H1 (cell line): ENCODE measurements around the gene UPK3B. TPM values are rescaled to one million over a fixed set of nuclear protein-coding genes. Genes with fewer than 3 reads are reported as not detected.
"Not testable (repeated sequence)": the region's sequence is repeated elsewhere in the genome, so short reads cannot be mapped to it uniquely, and the experiment has no call there.

ENCODE experiments used
- CTCF ChIA-PET: fragments of 300-600 bp; sonication (Branson Sonifier 250); formaldehyde crosslinking; loops from one replicate; lab custom pipeline; 2021; ENCODE audit not compliant: partially characterized antibody; lab: Charles Lee
- POLR2A ChIA-PET: fragments of 300-600 bp; sonication (Branson Sonifier 250); formaldehyde crosslinking; loops from one replicate; lab custom pipeline; 2021; ENCODE audit warnings: inconsistent platforms; ENCODE audit not compliant: partially characterized antibody; lab: Charles Lee
- DNase-seq, 2 experiments: peaks; one replicate each; pipeline versions ENCODE4 v3.0.0 to v3.0.0-alpha.2; 2010 to 2022; ENCODE audit warnings: low spot score in 2 of 2, low read depth in 1 of 2, mixed read lengths in 1 of 2
- FAIRE-seq: peaks from 2 replicates; lab custom pipeline; 2011; peaks lifted over from hg19 to GRCh38; lab: Jason Lieb, UNC
- H2AFZ ChIP-seq: 2 replicates; pipeline ENCODE4 v1.8.1; 2012; ENCODE audit warnings: low read length, inconsistent platforms
- H2AK5ac ChIP-seq: 2 replicates; pipeline ENCODE4 v1.6.1; 2013; ENCODE audit warnings: low read depth, low read length
- H2BK120ac ChIP-seq: replicated peaks from 2 replicates; pipeline ENCODE3; 2013; ENCODE audit warnings: low read depth, low read length, inconsistent platforms
- H2BK12ac ChIP-seq: 2 replicates; pipeline ENCODE4 v1.6.1; 2013; ENCODE audit warnings: low read depth, low read length
- H2BK15ac ChIP-seq: 2 replicates; pipeline ENCODE4 v1.6.1; 2013; ENCODE audit warnings: low read length
- H2BK20ac ChIP-seq: 2 replicates; pipeline ENCODE4 v1.6.1; 2013; ENCODE audit warnings: low read length
- H2BK5ac ChIP-seq: 2 replicates; pipeline ENCODE4 v1.6.1; 2013; ENCODE audit warnings: low read depth, low read length
- H3K14ac ChIP-seq: 2 replicates; pipeline ENCODE4 v1.6.1; 2013; ENCODE audit warnings: inconsistent platforms; ENCODE audit not compliant: insufficient read length
- H3K18ac ChIP-seq: 2 replicates; pipeline ENCODE4 v1.6.1; 2013; ENCODE audit warnings: low read length; ENCODE audit errors: extremely low read depth
- H3K23ac ChIP-seq: 2 replicates; pipeline ENCODE4 v1.6.1; 2013; ENCODE audit warnings: inconsistent platforms; ENCODE audit not compliant: insufficient read length
- H3K23me2 ChIP-seq: 2 replicates; pipeline ENCODE4 v1.6.1; 2013; ENCODE audit warnings: low read depth, low read length
- H3K27ac ChIP-seq: 2 replicates; pipeline ENCODE4 v1.6.1; 2011; ENCODE audit warnings: low read depth, low read length, inconsistent platforms
- H3K27me3 ChIP-seq, 4 experiments: replicated peaks in 1 of 4; 1 replicate in 1 of 4; 2 replicates in 3 of 4; pipeline versions ENCODE4 v1.6.1 to v1.8.1; 2011 to 2013; ENCODE audit warnings: low read length in 3 of 4, mild to moderate bottlenecking in 3 of 4, inconsistent platforms in 2 of 4, mixed read lengths in 2 of 4, moderate library complexity in 1 of 4; ENCODE audit not compliant: control insufficient read depth in 3 of 4, insufficient read depth in 3 of 4; ENCODE audit errors: extremely low read depth in 1 of 4
- H3K36me3 ChIP-seq, 4 experiments: 2 replicates each; pipeline versions ENCODE4 v1.6.1 to v1.8.1; 2011 to 2013; ENCODE audit warnings: mild to moderate bottlenecking in 4 of 4, low read length in 3 of 4, moderate library complexity in 2 of 4, control low read depth in 1 of 4, inconsistent platforms in 1 of 4; ENCODE audit not compliant: insufficient read depth in 4 of 4, control insufficient read depth in 2 of 4
- H3K4ac ChIP-seq: replicated peaks from 2 replicates; pipeline ENCODE3; 2013; ENCODE audit warnings: low read length, low read depth, mixed read lengths, inconsistent platforms; ENCODE audit not compliant: insufficient read length
- H3K4me1 ChIP-seq, 4 experiments: replicated peaks in 1 of 4; 1 replicate in 1 of 4; 2 replicates in 3 of 4; pipeline versions ENCODE4 v1.6.1 to v1.8.1; 2011 to 2013; ENCODE audit warnings: low read length in 3 of 4, inconsistent platforms in 2 of 4, mixed read lengths in 1 of 4; ENCODE audit not compliant: insufficient read depth in 4 of 4, control insufficient read depth in 3 of 4
- H3K4me2 ChIP-seq, 2 experiments: 2 replicates each; pipeline versions ENCODE4 v1.6.1 to v1.8.1; 2011 to 2013; ENCODE audit warnings: low read depth in 2 of 2, low read length in 2 of 2, control low read depth in 1 of 2, inconsistent platforms in 1 of 2, mild to moderate bottlenecking in 1 of 2; ENCODE audit not compliant: insufficient read depth in 1 of 2
- H3K4me3 ChIP-seq, 4 experiments: fragments of 200-600, 300-600 bp in 1 of 4; sonication (generic), shearing (Covaris generic), sonication (Bioruptor Twin) in 1 of 4; 2 replicates each; pipeline versions ENCODE4 v1.5.1 to v1.8.1; 2011 to 2016; ENCODE audit warnings: low read length in 4 of 4, low read depth in 3 of 4, control low read depth in 2 of 4, inconsistent platforms in 2 of 4, mild to moderate bottlenecking in 2 of 4, mixed read lengths in 1 of 4, moderate library complexity in 1 of 4; ENCODE audit not compliant: insufficient read depth in 2 of 4; ENCODE audit errors: extremely low read depth in 1 of 4
- H3K56ac ChIP-seq: replicated peaks from 2 replicates; pipeline ENCODE3; 2013; ENCODE audit warnings: low read depth, mild to moderate bottlenecking, mixed read lengths, low read length, inconsistent platforms; ENCODE audit not compliant: insufficient read length
- H3K79me1 ChIP-seq: 2 replicates; pipeline ENCODE4 v1.6.1; 2013; ENCODE audit warnings: low read depth, low read length, control low read depth
- H3K79me2 ChIP-seq, 2 experiments: 2 replicates each; pipeline versions ENCODE4 v1.6.1 to v1.8.1; 2012 to 2013; ENCODE audit warnings: low read length in 2 of 2, mild to moderate bottlenecking in 2 of 2, inconsistent platforms in 1 of 2; ENCODE audit not compliant: insufficient read depth in 2 of 2, control insufficient read depth in 1 of 2
- H3K9ac ChIP-seq, 4 experiments: replicated peaks in 1 of 4; 1 replicate in 1 of 4; 2 replicates in 3 of 4; pipeline versions ENCODE4 v1.6.1 to v1.8.1; 2011 to 2013; ENCODE audit warnings: low read depth in 3 of 4, low read length in 3 of 4, control low read depth in 2 of 4, mild to moderate bottlenecking in 2 of 4, moderate library complexity in 2 of 4, inconsistent platforms in 1 of 4; ENCODE audit errors: extremely low read depth in 1 of 4
- H3K9me3 ChIP-seq, 2 experiments: 2 replicates each; pipeline versions ENCODE4 v1.6.1 to v1.8.1; 2012 to 2013; ENCODE audit warnings: mild to moderate bottlenecking in 2 of 2, moderate library complexity in 2 of 2, control low read depth in 1 of 2, inconsistent platforms in 1 of 2, low read depth in 1 of 2, low read length in 1 of 2, mixed read lengths in 1 of 2; ENCODE audit not compliant: insufficient read depth in 2 of 2
- H4K20me1 ChIP-seq, 2 experiments: replicated peaks in 1 of 2; 2 replicates each; pipeline versions ENCODE3 to v1.8.1; 2011 to 2013; ENCODE audit warnings: inconsistent platforms in 2 of 2, low read length in 2 of 2, mild to moderate bottlenecking in 1 of 2; ENCODE audit not compliant: insufficient read depth in 2 of 2, control insufficient read depth in 1 of 2
- H4K5ac ChIP-seq: 2 replicates; pipeline ENCODE4 v1.6.1; 2013; ENCODE audit warnings: low read length, low read depth, mixed read lengths, inconsistent platforms; ENCODE audit not compliant: insufficient read length
- H4K8ac ChIP-seq: 2 replicates; pipeline ENCODE4 v1.8.0; 2013; ENCODE audit warnings: mild to moderate bottlenecking, moderate library complexity, low read length, inconsistent platforms; ENCODE audit not compliant: insufficient read depth; ENCODE audit errors: extremely low read depth
- H4K91ac ChIP-seq: replicated peaks from 2 replicates; pipeline ENCODE3; 2013; ENCODE audit warnings: low read length, mixed read lengths, inconsistent platforms; ENCODE audit not compliant: insufficient read length
- WGBS, 2 experiments: shearing (Covaris generic) in 1 of 2; methylation state at CpG; one replicate each; pipeline versions ENCODE4 v1.1.6 to v1.1.7; 2013 to 2015; ENCODE audit warnings: low lambda C conversion rate in 2 of 2, mixed read lengths in 2 of 2, inconsistent platforms in 1 of 2, low coverage in 1 of 2, missing lambda C conversion rate in 1 of 2; ENCODE audit not compliant: insufficient replicate concordance in 2 of 2, insufficient coverage in 1 of 2, insufficient read length in 1 of 2; ENCODE audit errors: extremely low coverage in 1 of 2, missing lambda C conversion rate in 1 of 2; 5-methylcytosine and 5-hydroxymethylcytosine counted together
- polyA plus RNA-seq, 7 experiments: library from polyadenylated mRNA; depleted of rRNA in 3 of 7; stranded (reverse) in 5 of 7; unstranded in 2 of 7; fragments of >200 nt in 5 of 7; fragments of 200-250 nt in 2 of 7; gene quantifications; 1 replicate in 5 of 7; 2 replicates in 1 of 7; 4 replicates in 1 of 7; pipeline versions ENCODE4 v1.2.1 to v1.2.3, GENCODE V29; 2011 to 2013; ENCODE audit warnings: missing spikeins in 2 of 7, mixed read lengths in 2 of 7
- small RNA-seq: library from polyadenylated mRNA; stranded (forward); fragments of <200 nt; extraction: miRNeasy Mini kit (QIAGEN cat#:217004); gene quantifications from one replicate; pipeline ENCODE3, GENCODE V24; 2013; ENCODE audit not compliant: insufficient read depth
- total RNA-seq: library from RNA; stranded (reverse); fragmentation: NEBNext Ultra II Directional; extraction: Animal tissue kit (Norgen Biotek cat#: 25700); gene quantifications from 2 replicates; pipeline ENCODE4 v1.2.1, GENCODE V29; 2021

UPK3B gene
- total and polyA plus RNA-seq, 2 of the 8 experiments (the other 6 are each of a cell fraction or from before 2014, with no cell fraction given): 5.9 to 20.6 TPM

- H4K20me1 ChIP-seq, H4K8ac ChIP-seq, H2BK12ac ChIP-seq, H2BK15ac ChIP-seq, H3K4me3 ChIP-seq, H3K27ac ChIP-seq, FAIRE-seq, H3K4me2 ChIP-seq, H2BK20ac ChIP-seq, H4K91ac ChIP-seq, H3K27me3 ChIP-seq, H3K56ac ChIP-seq, H3K23ac ChIP-seq, H3K14ac ChIP-seq, DNase-seq, POLR2A ChIA-PET, H3K36me3 ChIP-seq, CTCF ChIA-PET, H2AFZ ChIP-seq, H3K23me2 ChIP-seq, H3K4ac ChIP-seq, H2AK5ac ChIP-seq, H2BK120ac ChIP-seq, H2BK5ac ChIP-seq, H3K18ac ChIP-seq, H4K5ac ChIP-seq, H3K4me1 ChIP-seq, H3K79me1 ChIP-seq, H3K9ac ChIP-seq, H3K9me3 ChIP-seq: not testable (repeated sequence)
- WGBS, 2 experiments: 94% methylated on average over 2 of the region's 3 CpGs; no CpG with 5 or more reads in 1 of the 2 experiments
- peaks cover 0 to 15% of the 10 kb centered on the region in 2 experiments; a peak in 2 of 4 replicates for H3K79me2 ChIP-seq
These were observed 54.6 kb downstream of the UPK3B start for GRCh38 chr7:76565001-76565400.

Small RNAs within 50 kb of the gene (small RNA-seq; reads per million reads assigned to genes)
- gene RF00019: not detected

Other genes with a start within 250 kb of the UPK3B start
- gene HSPB1, start 207.9 kb upstream of the UPK3B start, total RNA-seq: 165 and 194 TPM in 2 replicates
- gene HSPB1, start 207.9 kb upstream of the UPK3B start, polyA plus RNA-seq (2011; rRNA removed): 254 and 440 TPM in 2 replicates
- 241 and 244 TPM in 2 replicates for gene YWHAG, start 151.6 kb upstream of the UPK3B start, total RNA-seq
- 57.2 and 62.9 TPM in 2 replicates for gene YWHAG, start 151.6 kb upstream of the UPK3B start, polyA plus RNA-seq (2011; rRNA removed)
- 10.8 and 11.8 TPM in 2 replicates for gene SSC4D, start 100.9 kb upstream of the UPK3B start, total RNA-seq
- gene SSC4D, start 100.9 kb upstream of the UPK3B start, polyA plus RNA-seq (2011; rRNA removed): 27.5 and 30.8 TPM in 2 replicates
- gene ZP3, start 85.6 kb upstream of the UPK3B start, total RNA-seq: 1.4 and 1.5 TPM in 2 replicates
- gene ZP3, start 85.6 kb upstream of the UPK3B start, polyA plus RNA-seq (2011; rRNA removed): 2.4 and 4.0 TPM in 2 replicates
- gene DTX2, start 48.8 kb upstream of the UPK3B start, total RNA-seq: 55.6 and 59.1 TPM in 2 replicates
- gene DTX2, start 48.8 kb upstream of the UPK3B start, polyA plus RNA-seq (2011; rRNA removed): 37.4 and 52.3 TPM in 2 replicates
- gene SPDYE16, start 32.7 kb downstream of the UPK3B start, total RNA-seq: not detected in 2 replicates
- gene SPDYE16, start 32.7 kb downstream of the UPK3B start, polyA plus RNA-seq (2011; rRNA removed): 0.03 TPM in 1 of 2 replicates, not detected in the other
- 6.2 and 9.0 TPM in 2 replicates for gene POMZP3, start 116.7 kb downstream of the UPK3B start, total RNA-seq
- 3.2 and 5.4 TPM in 2 replicates for gene POMZP3, start 116.7 kb downstream of the UPK3B start, polyA plus RNA-seq (2011; rRNA removed)